DMS114 treated with DMSO at 0.1 percent for 48 hours (cell line): ENCODE measurements around the gene GLOD4.
"Not testable (repeated sequence)": the region's sequence is repeated elsewhere in the genome, so short reads cannot be mapped to it uniquely, and the experiment has no call there.

Experiments
- DNase-seq: peaks from one replicate; lab custom pipeline; 2025; ENCODE audit not compliant: unreplicated experiment; lab: John Stamatoyannopoulos, UW

GLOD4 gene

GRCh38 chr17:778096-778495 is 4.0 kb downstream of the GLOD4 start:
- DNase-seq = no peak

GRCh38 chr17:774313-774584 is 7.8 kb downstream of the GLOD4 start:
- no peak for DNase-seq

GRCh38 chr17:773467-774312 is 8.4 kb downstream of the GLOD4 start:
- no peak for DNase-seq

GRCh38 chr17:773016-773415 is 9.1 kb downstream of the GLOD4 start:
- DNase-seq = no peak

GRCh38 chr17:767076-767475 is 15.0 kb downstream of the GLOD4 start:
- no peak for DNase-seq

- no peak for DNase-seq
Measured at GRCh38 chr17:760371-760770, 21.7 kb downstream of the GLOD4 start.

GRCh38 chr17:759964-760363 is 22.1 kb downstream of the GLOD4 start:
- no peak for DNase-seq

GRCh38 chr17:756010-756567 is 26.0 kb downstream of the GLOD4 start:
- not testable (repeated sequence) for DNase-seq

GRCh38 chr17:755319-755961 is 26.6 kb downstream of the GLOD4 start:
- DNase-seq = not testable (repeated sequence)

GRCh38 chr17:753418-753817 is 28.7 kb downstream of the GLOD4 start:
- no peak for DNase-seq

GRCh38 chr17:752620-753219 is 29.4 kb downstream of the GLOD4 start:
- DNase-seq = no peak

GRCh38 chr17:752002-752619 is 30.0 kb downstream of the GLOD4 start, which contains the start of gene GEMIN4:
TSS of gene GEMIN4 (minus strand) at chr17:752264. CDS start at chr17:752142, 122 bp downstream.
- DNase-seq = peak; percentile 74

GRCh38 chr17:751269-752001 is 30.6 kb downstream of the GLOD4 start:
- no peak for DNase-seq

- DNase-seq = no peak
Measured at GRCh38 chr17:750431-751037, 31.5 kb downstream of the GLOD4 start.

GRCh38 chr17:749359-749758 is 32.7 kb downstream of the GLOD4 start:
- DNase-seq = not testable (repeated sequence)

GRCh38 chr17:748604-749003 is 33.5 kb downstream of the GLOD4 start:
- not testable (repeated sequence) for DNase-seq

GRCh38 chr17:746783-747629 is 35.1 kb downstream of the GLOD4 start:
- DNase-seq = no peak

GRCh38 chr17:746181-746580 is 35.9 kb downstream of the GLOD4 start:
- no peak for DNase-seq

GRCh38 chr17:745406-745805 is 36.7 kb downstream of the GLOD4 start:
- DNase-seq = no peak
